ENCODE measurements around the gene ADAM8.

GRCh38 chr10:133235932-133236331 is 40.7 kb downstream of the ADAM8 start:
- TF ChIP-seq GATA2 (IDR thresholded peaks at IDR 0.05; ENCODE audit: low read depth, low read length) = no peak
- no peak for TF ChIP-seq GATA3 (IDR thresholded peaks at IDR 0.05; ENCODE audit: low read depth, low read length)
